NCI-H2107 (cell line): ENCODE measurements around the gene TTC7B.
A peak's percentile ranks its signal among the peaks of the same experiment; 100 is the strongest.

Experiments
- DNase-seq: peaks from one replicate; lab custom pipeline; 2025; lab: John Stamatoyannopoulos, UW

TTC7B gene

DNA sequence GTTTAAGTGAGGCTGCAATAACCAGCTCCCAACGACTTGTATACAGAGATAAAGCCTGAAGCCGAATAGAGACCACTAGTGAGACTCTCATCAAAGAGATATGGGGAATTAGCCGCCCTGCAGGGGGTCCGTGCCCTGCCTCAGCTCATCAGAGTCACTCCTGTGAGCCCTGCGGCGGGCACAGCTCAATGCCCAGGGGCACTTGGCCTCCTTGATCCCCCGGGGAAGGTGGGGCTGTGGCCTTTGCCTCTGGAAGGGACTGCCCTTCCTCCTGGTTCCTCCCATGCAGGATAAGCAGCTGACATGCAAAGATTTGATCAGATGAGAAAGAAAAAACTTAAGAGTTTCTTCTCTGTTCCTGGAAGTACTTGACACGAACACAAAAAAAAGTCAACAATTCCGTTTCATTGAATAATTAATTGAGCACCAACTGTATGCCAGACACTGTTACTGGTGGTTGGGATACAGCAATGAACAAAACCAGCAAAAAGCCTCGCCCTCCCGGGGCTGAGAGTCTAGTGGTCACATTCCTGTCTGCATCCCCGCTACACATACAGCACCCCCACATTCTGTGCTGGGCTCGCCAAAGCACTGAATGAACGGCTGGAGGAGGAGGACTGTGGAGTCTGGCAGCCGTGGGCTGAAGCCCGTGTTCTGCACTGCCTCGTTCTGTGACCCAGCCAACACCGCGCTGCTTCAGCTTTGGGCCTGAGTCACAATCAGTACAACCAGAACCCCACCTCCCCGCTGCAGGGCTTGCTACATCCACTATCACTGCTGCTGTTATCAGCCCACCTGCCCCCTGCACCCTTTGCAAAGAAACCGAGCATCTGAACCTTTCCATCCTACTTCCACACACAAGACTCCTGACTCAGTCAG, 10.3 kb downstream of the TTC7B start:
- no peak for DNase-seq

DNA sequence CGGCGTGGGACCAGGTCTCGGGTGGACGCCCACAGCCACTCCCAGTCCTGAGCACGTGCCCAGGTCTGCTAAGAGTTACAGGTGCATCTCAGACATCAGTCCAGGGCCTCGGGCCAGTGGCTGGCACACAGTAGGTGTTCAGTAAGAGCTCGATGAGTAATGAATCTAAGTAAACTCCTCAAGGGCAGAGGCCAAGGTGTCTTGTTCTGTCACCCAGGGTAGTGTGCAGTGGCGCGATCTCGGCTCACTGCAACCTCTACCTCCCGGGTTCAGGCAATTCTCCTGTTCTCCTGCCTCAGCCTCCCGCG, 11.2 kb downstream of the TTC7B start:
- DNase-seq: no peak

DNA sequence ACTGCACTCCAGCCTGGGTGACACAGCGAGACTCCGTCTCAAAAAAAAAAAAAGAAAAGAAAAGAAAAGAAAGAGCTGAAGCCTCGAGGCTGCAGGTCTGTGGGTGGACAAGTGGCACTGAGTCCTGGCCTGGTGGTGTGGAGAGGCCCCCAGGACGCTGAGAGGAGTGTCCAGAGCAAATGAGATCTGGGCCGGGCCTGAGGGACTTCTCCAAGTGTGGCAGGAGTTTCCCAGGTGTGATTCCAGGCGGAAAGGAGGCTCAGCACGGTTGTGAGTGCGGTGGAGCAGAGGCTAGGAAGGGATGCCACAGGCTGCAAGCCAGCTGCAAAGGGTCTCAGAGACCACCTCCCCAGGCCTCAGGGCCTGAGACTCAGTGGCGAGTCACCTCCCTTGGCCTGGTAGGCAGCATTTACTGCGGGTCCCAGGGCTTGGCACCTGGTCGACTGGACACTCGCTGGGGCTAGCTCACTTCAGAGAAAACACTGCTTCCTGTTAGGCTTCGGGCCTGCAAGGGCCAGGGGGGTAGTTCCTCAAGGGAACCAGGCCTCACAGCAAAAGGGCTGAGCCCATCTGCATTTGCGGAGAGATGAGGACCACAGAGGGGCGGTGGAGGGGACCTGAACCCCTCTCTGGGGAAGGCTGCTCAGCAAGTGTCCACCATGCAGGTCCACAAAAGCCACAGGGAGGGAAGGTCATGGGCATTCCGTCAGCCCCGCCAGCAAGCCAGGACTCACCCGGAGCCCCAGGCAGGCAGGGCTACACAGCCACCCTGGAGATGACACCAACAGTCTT, 11.7 kb downstream of the TTC7B start:
- no peak for DNase-seq

DNA sequence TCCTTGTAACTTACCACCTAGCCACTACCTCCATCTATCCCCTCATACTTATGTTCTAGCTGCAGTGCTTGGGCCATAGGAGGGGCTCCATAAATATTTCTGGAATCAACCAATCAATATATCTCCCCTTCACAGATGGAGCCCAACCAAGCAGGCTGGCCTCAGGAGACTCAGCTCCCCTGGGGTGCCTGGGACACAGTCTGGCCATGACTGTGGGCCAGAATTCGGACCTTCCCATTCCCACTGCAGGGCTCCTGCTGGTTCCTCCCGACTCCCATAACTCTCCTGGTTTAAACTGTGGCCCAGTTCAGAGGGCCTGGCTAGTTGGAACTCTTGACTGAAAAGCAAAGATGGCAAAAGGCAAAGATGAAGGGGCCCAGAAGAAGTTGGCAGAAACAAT, 13.0 kb downstream of the TTC7B start:
- no peak for DNase-seq

DNA sequence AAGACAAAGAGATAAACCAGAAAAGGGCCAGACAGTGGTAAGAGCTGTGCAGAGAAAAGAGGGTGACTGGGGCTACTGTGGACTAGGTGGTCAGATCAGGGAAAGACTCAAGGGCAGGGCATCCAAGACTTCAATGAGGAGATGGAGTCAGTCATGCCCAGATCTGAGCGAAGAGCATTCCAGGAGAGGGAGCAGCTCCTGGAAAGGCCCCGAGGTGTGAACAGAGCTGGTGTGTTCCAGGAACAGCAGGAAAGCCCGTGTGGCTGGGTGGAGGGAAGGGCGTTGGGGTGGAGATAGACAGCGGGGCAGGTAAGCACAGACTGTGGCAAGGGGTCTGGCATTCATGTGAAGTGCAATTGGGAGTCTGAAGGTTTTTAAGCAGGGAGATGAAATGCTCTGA, 16.8 kb downstream of the TTC7B start:
- DNase-seq: no peak

DNA sequence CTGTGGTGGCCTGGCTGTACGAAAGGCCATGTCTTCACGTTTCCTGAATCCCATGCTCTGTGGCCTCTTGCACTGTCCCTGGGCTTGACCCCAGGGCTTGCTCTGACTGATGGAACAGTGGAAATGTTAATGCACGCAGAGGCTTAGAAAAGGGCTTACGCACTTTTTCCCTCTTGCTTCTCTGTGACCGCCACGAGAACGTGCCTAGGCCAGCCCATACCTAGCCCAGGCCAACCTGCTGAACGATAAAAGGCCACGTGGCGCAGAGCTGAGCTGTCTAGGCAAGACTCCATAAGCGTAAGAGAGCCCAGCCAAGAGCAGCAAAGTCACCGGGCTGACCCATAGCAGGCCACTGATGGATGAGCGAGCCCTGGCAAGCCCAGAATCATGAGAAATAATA, 18.3 kb downstream of the TTC7B start:
- DNase-seq: no peak

DNA sequence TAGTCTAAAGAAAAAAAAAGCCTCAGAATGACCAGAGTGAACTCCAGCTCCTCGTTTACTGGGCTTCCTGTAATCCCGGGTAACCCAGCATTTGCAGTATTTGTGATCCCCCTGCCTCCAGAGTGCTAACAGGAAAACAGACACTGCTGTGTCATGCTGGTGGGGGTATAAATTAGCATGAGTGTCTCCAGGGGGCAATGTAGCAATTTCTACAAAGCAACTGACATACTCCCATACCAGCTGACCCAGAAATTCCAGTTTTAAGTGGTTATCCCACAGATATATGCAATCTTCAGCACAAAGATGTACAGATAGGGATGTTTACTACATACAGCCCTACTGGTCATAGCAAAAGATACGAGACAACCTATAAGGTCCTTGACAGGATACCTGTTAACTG, 18.8 kb downstream of the TTC7B start:
- no peak for DNase-seq

DNA sequence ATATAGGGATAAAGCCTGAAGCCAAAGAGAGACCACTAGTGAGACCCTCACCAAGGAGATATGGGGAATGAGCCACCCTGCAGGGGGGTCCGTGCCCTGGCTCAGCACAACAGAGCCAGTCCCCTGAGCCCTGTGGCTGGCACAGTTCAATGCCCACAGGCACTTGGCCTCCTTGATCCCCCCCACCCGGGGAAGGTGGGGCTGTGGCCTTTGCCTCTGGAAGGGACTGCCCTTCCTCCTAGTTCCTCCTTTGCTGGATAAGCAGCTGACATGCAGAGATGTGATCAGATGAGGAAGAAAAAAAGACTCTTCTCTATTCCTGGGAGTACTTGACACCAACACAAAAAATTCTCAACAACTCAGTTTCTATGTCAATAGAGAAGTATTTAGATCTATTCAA, 19.9 kb downstream of the TTC7B start:
- no peak for DNase-seq

DNA sequence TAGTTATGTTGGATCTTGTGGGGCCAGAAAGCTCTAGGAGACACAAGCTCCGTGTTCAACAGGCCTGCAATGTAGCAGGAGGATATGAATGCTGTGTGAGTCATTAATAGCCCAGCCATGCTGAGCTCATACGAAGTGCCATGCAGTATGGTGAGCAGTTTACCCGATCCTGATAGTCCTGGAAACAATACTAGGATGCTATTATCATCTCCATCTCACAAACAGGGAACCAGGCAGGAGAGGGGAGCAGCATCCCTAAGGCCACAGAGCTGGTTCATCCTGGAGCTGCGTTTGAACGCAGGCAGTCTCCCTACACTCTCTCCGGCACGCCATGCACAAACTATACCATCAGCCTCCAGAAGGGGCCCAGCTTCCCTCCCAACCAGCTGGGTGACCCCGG, 20.5 kb downstream of the TTC7B start:
- no peak for DNase-seq

DNA sequence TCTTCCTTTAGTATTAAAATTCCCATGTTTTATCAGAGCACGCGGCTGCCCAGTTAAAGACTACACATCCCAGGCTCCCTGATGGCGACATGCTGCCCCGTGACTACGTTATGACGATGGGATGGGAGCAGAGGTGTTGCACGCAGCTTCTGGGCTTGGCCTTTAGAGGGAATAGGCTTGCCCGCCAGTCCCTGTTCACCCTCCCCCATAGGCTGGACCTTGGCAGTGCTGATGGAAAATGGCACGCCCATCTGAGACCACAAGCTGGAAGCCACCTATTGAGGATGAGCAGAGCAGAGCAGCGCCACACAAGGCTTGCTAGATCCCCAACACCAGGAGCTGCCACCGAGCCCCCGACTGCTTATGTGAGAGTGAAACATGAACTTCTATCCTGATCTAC, 24.7 kb downstream of the TTC7B start:
- no peak for DNase-seq

DNA sequence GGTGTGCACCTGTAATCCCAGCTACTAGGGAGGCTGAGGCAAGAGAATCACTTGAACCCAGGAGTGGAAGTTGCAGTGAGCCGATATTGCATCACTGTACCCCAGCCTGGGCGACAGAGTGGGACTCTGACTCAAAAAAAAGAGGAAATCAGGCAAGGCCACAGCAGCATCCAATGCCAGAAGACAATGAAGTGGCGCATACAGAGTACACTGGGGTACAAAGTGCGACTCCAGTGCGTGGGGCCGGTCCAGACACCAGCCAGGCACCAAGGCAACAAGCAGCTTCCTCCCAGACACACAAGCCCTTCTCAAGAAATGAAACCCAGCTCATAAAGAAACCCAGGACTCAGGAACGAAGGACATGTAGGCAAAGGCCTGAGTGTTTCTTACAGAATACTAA, 28.2 kb downstream of the TTC7B start:
- DNase-seq: no peak

DNA sequence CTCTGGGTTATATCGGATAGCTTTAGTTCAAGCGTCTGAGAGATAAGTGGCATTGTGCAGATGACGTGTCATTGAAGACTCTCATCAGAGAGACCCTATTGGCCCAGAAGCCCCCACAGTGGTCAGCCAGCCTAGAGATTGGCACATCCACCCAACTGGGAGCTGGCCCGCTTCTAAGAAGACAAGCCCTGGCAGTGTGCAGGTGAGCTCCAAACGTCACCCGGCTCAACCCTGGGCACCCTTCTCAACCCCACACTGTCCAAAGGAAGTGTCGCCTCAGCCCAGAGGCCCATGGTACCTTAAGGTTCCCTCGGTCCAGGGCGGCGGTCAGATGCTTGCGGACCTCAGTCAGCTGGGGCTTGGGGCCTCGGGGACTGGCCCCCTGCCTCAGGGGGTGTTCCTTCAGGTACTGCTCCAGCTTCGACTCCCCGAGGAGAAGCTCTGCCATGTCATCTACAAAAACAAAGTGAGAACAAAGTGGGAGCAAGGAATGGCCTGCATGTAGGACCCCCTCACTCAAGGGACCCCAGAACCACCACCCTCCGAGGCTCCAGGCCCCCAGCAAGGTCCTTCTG, 30.3 kb downstream of the TTC7B start:
- no peak for DNase-seq

DNA sequence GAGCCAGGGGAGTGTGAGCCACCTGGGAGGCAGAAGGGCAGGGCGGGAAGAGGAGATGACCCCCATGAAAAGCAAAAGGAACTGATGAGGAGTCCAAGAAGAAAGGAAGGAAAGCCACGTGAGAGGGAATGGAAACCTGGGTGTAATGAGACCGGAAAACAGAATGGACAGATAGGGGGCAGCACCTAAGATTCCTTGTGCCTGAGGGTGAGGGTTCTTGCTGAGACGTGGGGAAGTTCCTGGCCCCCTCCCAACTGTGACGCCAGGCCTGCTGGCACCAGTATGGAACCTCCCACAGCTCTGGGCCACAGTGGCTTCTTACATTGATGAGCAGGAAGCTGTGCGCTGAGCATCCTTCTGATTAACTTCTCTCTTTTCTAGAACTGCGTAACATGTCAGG, 30.8 kb downstream of the TTC7B start:
- DNase-seq: no peak

DNA sequence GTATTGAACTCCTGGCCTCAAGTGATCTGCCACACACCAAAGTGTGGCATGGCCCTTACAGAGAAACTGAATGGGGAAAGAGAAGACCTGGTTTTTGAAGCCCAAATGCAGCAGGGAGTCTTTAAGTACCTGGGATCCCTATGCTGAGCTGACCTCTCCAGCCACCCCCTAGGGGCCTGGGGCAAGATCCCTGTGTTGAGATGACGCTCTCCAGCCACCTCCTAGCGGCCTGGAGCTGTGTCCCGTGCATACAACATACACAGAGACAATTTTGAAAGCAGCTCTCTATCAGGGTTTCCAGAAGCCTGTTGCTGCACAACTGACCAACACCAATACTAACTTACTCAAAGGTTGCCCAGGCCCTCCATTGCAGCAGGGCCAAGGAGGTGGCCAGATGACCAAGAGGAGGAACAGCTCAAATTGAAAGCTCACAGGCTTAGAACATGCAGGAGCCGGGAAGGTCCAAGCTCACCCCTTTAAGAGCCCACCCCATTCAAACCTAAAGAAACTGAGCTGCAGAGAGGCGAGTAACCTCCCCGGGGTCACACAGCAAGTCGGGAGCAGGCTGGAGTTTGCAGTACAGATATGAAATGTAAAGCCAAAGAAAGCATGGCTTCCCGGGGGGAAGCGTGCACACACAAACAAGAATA, 31.5 kb downstream of the TTC7B start:
- DNase-seq: no peak

DNA sequence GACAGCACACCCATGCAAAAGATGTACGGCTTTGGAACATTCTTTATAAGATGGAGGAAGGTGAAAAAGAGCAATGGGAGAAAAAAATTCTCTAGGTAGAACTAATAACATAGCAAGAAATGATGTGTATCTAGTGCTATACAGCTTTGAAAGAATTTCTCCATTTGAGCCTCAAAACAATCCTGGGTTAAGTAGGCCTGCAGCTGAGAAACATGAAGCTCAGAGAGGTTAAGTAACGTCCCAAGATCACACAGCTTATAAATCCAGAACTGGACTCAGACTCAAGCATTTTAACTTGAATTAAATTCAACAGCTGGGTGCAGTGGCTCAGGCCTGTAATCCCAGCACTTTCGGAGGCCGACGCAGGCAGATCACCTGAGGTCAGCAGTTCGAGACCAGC, 32.9 kb downstream of the TTC7B start:
- no peak for DNase-seq

DNA sequence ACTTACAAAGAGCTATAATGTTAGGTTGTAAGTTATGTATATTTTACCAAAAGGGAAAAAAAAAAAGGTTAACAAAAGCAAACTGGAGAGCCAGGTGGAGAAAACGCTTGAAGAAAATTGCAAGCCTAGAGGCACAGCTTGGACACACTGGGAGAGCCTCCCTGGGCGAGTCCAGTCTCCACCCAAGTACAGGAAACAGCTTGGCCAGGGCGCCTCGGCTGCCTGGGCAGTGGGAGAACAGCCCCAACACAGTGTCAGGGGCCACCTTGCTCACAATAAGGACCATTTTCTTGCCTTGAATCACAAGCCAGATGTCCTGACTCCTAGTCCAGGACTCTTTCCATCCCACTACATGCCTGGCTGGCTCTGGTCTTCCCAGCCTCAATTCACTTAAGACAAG, 33.3 kb downstream of the TTC7B start:
- DNase-seq: no peak

DNA sequence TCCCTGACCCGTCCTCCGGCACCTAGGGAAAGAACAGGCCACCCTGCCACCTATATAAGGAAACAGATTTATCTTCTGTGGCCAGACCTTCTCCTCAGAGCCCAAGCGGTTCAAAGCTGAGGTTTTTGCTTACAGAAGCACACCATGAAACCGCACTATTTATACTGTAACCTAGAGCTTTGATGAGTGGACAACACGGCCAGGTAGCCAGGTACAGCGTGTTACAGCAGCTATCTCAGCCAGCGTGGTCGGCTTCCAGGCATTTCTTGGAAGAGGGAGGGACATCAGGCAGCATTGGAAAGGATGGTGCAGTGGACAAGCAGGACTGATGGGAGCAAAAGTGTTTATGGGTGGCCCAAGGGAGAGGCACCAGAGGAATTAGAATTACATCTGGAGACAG, 34.4 kb downstream of the TTC7B start:
- DNase-seq: no peak

DNA sequence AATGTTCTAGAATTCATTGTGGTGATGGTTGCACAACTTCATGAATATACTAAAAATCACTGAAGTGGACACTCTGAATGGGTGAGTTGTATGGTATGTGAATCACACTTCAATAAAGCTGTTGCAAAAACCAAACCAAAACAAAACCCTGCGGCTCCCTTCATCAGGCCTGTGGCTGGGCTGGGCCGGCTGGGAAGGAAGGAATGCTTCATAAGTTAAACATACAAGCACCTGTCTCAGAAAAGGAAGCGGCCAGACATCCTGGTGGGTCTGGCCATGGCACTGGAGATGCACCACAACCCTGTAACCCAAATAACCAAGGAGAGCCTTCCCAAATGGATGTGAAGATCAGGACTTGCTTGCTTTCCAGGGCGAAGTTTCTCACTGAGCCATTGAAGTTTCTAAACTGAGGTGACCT, 34.9 kb downstream of the TTC7B start:
- DNase-seq: no peak

DNA sequence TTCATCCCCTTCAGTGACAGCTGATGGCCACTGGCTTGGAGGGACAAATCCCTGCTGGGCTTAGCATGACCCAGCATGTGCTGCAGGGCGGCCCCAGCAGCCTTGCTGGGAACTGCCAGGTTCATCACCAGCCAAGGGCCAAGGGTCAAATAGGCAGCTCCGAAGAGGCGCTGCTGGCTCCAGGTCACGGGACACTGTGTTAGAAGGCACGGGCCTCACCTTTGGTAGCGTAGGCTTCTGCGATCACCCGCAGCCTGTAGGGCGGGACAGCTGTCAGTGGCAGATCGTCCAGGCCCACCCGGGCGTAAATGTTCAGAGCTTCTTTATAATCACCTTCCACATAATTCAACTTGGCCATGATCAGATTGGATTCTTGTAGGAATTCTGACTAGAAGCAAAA, 35.7 kb downstream of the TTC7B start:
- no peak for DNase-seq

DNA sequence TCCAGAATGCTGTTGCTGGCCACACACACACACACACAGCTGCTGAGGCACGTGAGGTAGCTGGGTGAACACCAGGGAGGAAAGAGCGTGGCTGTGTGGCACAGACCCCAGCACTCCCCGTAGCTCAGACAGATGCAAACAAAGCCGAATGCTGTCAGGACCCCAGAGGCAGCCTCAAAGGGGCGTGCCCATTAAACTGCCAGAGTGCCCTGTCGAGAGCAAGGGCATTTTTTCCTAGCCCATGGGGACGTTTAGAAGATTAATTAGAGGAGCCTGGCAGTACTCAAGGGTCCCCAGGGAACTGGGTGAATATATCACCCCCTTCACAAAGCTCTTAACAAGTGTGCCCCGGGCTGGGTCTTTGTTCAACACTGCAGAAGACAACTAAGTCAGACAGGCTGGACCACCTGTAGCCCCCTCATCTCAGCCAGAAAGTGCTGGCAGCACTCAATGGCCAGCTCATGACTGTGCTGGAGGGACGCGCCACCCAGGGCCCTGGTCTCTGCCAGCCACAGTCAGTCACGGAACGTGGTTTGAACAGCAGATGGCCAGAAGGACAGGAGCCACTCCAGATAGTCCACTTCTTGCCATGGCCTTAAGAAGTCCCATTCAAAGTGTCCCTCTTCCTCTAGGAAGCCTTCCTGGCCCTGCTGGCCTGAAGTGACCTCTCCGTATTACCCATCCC, 37.5 kb downstream of the TTC7B start:
- peak; percentile 73 for DNase-seq

DNA sequence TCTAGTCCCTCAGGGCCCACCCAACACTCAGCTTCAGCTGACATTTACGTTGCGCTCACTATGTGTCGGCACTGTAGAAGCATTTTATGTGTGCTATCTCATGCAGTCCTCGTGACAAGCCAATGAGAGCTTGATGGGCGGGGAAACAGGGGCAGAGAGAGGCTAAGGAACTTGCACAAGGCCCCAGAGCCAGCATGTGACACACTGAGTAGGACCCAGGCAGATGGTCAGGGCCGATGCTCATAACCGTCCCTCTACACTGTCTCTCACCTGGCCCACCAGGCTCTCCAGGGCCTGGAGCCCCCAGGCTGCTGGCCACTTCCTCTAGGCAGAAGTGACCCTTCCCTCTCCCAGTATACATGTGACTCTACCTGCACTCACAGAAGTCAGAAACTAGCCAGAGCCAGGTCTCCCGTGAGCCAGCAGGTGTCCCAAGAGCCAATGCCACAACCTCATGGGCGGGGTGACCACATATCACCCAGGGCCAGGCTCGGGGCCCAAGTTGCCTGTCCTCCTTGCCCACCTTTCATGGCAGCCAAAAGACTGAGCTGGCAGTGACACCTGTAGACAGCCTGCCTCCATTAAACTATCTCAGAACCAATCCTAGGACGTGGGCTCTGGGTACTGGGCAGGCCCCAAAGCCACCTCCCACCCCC, 38.3 kb downstream of the TTC7B start:
- no peak for DNase-seq

DNA sequence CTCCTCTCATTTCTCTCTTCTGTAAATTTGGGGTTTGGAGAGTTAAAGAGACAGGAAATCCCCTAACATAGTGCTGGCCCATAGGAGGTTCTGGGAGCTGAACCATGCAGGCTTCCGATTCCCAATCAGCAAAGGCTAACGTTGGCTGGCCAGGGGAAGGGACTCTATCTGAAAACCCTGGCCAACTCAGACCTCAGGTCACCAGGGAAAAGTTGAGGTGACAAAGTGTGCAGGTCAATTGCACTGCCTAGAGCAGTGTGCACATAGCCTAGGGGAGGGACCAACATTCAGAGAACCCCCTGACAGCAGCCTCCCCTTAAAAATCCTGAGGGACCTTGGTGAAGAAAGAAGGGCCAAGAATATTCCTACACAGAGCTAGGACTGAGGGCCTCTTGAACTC, 38.9 kb downstream of the TTC7B start:
- DNase-seq: no peak
